HG03565 (cell line): ENCODE results near the gene NPR1.
"Not testable (repeated sequence)": the region's sequence is repeated elsewhere in the genome, so short reads cannot be mapped to it uniquely, and the experiment has no call there.

Experiments used
- ATAC-seq: cut with Tn5 transposase; IDR thresholded peaks from one replicate; pipeline ENCODE4 v1.9.1; 2021; ENCODE audit warnings: mild to moderate bottlenecking, moderate library complexity; ENCODE audit not compliant: unreplicated experiment

NPR1 gene

DNA sequence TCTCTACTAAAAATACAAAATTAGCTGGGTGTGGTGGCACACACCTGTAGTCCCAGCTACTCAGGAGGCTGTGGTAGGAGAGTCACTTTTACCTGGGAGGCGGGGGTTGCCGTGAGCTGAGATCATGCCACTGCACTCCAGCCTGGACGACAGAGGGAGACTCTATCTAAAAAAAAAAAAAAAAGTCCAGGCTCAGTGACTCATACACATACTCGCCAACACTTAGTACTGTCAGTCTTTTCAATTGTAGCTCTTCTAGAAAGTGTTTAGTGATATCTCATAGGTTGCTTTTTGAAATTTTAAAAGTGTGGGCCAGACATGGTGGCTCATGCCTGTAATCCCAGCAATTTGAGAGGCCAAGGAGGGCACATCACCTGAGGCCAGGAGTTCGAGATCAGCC is 37.7 kb downstream of the NPR1 start:
- not testable (repeated sequence) for ATAC-seq

GRCh38 chr1:153717330-153717729 is 38.8 kb downstream of the NPR1 start:
- no peak for ATAC-seq

GRCh38 chr1:153723687-153724086 is 45.2 kb downstream of the NPR1 start:
- ATAC-seq = no peak

- ATAC-seq = not testable (repeated sequence)
Measured at GRCh38 chr1:153724634-153725033, 46.1 kb downstream of the NPR1 start.

DNA sequence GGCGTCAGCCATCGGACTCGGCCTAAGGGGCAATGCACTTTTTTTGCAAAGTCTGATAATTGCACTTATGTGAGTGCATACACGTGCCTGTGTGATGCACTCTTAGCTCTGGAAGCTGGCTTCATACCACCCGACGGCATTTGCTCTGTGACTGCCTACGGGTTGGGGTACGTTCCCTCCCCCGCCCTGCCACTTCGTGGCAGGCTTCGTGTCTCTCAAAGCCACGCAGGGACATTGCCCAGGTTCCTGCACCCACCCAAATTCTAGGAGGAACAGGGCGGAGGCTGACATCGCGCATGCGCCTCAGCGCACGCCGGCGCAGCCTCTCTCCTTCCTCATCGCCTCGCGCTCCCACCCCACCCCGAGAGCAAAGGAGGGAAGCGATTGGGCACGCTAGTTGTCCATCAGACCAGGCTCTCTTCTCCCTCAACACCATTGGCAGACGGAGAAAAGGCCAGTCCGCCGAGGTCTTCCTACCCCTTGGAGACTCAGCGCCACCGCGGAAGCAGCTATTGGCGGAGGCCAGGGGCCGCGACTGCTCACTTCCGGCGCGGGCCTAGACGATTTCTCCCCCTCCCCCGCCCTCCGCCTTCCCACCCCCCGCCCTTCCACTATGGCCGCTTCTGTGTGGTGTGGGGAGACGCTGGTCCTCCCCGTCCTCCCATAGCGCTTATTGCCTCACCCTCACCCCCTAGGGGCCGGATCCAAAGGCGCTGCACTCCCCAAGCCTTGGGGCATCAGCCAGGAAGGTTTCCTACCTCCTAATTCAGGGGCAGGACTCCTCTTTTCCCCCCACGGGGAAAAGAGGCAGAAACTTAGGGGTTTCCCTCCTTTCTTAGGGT is 49.2 kb downstream of the NPR1 start, which contains the start of gene INTS3:
INTS3 (plus strand) TSS at position 588 of the 842 bp plus-strand sequence. CDS start 585 bp downstream, outside the sequence.
- peak; percentile 87 for ATAC-seq

DNA sequence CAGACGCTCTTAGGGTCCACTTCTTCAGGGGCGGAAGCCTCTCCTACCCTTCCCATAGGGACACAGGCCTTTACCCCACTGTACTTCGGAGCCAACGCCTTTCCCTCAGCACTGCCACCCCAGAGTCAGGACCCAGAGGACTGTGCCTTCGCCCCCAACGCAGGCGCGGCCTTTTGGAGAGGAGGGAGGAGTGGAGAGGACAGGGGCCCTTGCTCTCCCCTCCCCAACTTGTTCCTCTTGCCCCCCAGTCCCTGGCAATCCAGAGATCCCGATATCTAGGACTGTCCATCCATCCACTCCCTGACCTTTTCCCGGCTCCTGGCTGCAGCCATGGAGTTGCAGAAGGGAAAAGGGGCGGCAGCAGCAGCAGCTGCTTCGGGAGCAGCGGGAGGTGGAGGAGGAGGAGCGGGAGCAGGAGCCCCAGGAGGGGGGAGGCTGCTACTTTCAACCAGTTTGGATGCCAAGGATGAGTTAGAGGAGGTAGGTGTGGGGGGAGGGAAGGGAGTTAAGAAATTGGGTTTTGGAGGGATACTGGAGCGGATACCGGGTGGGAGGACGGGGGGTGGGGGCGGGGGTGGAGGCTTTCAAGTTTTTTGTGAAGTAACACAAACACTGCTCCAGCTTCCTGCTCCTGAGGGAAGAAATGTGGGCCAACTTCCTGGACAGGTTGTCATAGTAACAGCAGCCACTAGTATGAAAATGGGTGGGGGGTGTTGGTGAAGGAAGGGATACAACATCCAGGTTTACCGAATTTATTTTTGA is 50.0 kb downstream of the NPR1 start:
- no peak for ATAC-seq

DNA sequence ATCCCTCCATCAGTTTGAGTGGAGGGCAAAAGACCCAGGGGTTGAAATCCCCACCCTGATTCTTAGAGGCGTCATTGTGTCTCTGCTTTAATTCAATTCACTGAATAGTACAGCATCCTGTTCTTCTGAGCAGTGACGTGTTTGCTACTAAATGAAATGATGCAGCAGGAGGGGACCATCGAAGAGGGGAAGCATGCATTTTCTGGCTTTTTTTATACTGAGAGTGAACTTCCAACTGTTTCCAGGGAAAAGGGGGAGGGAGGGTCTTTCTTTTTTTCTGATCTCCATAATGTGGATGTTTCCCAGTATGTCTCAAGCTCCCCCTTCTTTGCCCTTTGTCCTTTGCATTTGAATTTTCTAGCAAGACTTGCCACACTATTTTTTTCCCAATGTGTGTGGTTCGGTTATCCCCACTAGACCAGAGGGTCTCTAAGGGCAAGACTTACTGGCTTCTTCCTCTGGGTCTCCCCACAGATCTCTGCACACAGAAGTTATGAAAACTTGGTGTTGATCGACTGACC is 52.0 kb downstream of the NPR1 start:
- ATAC-seq = no peak

DNA sequence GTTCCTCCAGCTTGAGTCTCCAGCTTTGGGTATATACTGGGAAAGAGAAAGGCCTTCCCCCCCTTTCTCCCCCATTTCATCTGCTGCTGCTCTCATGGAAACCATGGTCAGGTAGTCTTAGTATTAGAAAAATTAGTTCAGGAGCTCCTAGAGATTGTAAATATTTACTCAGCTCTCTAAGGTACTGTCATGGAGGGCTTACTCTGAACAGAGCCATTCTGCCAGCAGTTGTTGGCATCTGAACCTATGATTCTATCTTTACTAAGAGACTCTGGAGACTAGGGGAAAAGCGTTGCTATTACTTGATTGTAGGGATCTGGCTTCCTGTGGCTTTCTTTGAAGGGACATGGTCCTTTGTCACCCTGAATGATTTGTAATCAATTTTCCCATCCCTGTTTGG is 55.5 kb downstream of the NPR1 start:
- no peak for ATAC-seq

DNA sequence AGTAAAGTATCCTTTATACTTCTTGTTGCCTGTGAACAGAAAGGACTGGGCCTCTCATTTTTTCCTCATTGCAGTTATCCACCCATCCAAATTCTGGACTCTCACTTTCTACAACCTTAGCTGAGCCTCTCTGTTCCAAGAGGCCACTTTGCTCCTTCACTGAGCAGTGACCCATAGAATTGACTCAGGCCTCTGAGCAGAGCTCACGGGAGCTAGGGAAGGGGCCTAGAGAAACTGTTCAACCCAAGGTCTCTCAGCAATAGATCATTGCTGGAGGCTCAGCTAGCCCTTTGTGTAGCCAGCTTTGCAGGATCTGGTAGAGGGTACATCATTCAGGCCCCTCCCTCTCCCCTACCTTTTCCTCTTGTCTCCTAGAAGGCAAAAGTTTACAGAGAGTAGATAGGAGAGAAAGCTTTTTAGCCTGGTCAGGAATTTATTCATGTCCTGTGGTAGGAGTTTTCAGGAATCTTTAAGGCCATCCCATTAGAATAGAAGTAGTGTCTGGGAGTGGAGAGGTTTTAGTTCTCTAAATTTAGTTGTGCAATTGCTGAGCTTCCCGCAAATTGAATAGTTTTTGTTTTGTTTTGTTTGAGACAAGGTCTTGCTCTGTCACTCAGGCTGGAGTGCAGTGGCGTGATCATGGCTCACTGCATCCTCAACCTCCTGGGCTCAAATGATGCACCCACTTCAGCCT is 56.1 kb downstream of the NPR1 start:
- no peak for ATAC-seq

DNA sequence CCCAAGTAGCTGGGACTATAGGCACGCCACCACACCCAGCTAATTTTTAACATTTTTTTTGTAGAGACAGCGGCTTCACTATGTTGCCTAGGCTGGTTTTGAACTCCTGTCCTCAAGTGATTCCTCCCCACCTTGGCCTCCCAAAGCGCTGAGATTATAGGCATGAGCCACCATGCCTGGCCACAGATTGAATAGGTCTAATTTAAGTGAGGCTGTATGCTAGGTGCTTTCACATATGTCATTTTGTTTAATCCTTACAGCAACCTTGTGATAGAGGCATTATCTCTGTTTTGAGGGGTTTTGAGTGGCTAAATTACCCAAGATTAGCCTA is 56.6 kb downstream of the NPR1 start:
- no peak for ATAC-seq

DNA sequence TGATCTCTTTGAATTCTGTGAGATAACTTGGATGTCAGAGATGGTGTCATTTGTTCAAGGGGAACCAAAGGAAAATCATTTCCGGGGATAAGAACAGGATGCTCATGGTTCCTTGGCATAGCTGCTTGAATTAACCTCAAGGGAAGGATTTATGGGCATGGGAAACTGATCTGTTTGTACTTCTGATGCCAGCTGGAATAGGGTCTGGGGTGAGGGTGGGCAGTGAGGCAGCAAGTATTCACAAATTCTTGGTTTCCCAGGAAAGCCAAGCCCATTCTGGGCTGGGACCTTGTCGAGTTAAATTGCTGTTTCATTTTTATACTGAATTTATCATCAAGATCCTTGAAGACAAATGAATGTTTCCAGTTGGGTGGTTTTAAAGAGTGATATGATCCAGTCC is 63.5 kb downstream of the NPR1 start:
- no peak for ATAC-seq

DNA sequence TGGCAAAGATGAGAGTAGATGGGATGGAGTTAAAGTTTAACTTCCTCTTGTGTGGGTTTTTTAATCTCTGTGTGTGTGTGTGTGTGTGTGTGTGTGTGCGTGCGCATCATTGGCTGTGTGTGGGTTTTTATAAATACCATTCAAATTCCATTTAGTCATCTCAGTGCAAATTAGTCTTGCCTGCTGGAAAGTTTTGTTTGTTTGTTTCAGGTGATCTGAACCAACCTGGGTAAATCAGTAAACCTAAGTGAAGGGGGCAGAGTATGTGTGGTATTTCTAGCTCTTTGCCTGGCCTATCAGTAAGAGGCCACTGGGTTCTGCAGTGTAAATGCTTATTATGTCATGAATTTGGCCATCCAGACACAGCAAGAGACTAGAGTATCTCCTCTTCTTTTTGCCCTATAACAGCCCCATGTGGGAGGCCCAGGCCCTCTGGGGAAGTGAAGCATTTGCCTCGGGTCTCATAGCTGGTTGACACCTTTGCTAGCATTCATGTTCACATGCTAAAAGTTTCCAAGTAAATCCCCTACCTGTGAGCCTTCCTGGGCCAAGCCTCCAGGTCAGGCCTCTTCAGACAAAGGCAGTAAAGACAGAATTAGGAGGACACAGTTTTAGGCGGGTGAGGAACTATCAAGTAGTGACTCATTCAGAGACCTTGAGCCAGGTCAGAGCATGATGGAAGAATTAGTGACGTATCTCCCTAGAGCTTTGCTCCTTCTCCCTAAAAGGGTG is 64.1 kb downstream of the NPR1 start:
- ATAC-seq = no peak
